Fibroblast of lung (primary cell): ENCODE data around the gene IRF1.

Source experiments
- EZH2 ChIP-seq: IDR thresholded peaks from 2 replicates; pipeline ENCODE4 v1.5.1; 2012; ENCODE audit warnings: low read length, control low read depth, mild to moderate bottlenecking; ENCODE audit errors: missing control alignments
- TF ChIP-seq, protein P1 (sequence below), 2 donors: IDR thresholded peaks in 1 of 2; conservative IDR thresholded peaks in 1 of 2; 1 replicate in 1 of 2; 2 replicates in 1 of 2; pipeline ENCODE4 v1.5.1; 2011 to 2012; ENCODE audit warnings: low read length in 2 of 2, control low read depth in 1 of 2, inconsistent platforms in 1 of 2, low read depth in 1 of 2, mild to moderate bottlenecking in 1 of 2

GRCh38 chr5:132540149-132540548, 49.6 kb upstream of the IRF1 start:
- TF ChIP-seq, protein P1, sequence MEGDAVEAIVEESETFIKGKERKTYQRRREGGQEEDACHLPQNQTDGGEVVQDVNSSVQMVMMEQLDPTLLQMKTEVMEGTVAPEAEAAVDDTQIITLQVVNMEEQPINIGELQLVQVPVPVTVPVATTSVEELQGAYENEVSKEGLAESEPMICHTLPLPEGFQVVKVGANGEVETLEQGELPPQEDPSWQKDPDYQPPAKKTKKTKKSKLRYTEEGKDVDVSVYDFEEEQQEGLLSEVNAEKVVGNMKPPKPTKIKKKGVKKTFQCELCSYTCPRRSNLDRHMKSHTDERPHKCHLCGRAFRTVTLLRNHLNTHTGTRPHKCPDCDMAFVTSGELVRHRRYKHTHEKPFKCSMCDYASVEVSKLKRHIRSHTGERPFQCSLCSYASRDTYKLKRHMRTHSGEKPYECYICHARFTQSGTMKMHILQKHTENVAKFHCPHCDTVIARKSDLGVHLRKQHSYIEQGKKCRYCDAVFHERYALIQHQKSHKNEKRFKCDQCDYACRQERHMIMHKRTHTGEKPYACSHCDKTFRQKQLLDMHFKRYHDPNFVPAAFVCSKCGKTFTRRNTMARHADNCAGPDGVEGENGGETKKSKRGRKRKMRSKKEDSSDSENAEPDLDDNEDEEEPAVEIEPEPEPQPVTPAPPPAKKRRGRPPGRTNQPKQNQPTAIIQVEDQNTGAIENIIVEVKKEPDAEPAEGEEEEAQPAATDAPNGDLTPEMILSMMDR (conservative IDR thresholded peaks at IDR 0.05 in 1 of 2, IDR thresholded peaks at IDR 0.05 in 1 of 2; ENCODE audit: low read depth in 1 of 2, low read length in 2 of 2): no peak
- TF ChIP-seq EZH2: no peak
